SK-N-SH (cell line): ENCODE data around the gene KCNB1. TPM values are rescaled to one million over a fixed set of nuclear protein-coding genes. Genes with fewer than 3 reads are reported as not detected.

Experiments
- CTCF ChIA-PET: fragments of 300-600, 350-600 bp; formaldehyde crosslinking; extraction: SDS; loops from one replicate; lab custom pipeline; 2021; lab: Yijun Ruan, JAX
- POLR2A ChIA-PET: fragments of 350-600 bp; sonication (Branson Sonifier 250); formaldehyde crosslinking; extraction: SDS; loops from one replicate; lab custom pipeline; 2020; ENCODE audit warnings: antibody characterized with exemption, inconsistent platforms; lab: Yijun Ruan, JAX
- DNase-seq: peaks from one replicate; pipeline ENCODE4 v3.0.0; 2012
- H2AFZ ChIP-seq: fragments of 200-600 bp; sonication (generic); 2 replicates; pipeline ENCODE4 v1.8.1; 2016; ENCODE audit warnings: antibody characterized with exemption, mild to moderate bottlenecking, low read depth
- H3F3A ChIP-seq: fragments of 200-600 bp; sonication (generic); replicated peaks from 2 replicates; pipeline ENCODE3; 2016; ENCODE audit warnings: antibody characterized with exemption, mild to moderate bottlenecking; ENCODE audit not compliant: insufficient read depth
- H3K27ac ChIP-seq, 2 experiments: fragments of 200-500 bp in 1 of 2; fragments of 200-600 bp in 1 of 2; sonication (Bioruptor generic) in 1 of 2; sonication (generic), shearing (Covaris generic) in 1 of 2; 2 replicates each; pipeline versions ENCODE4 v1.5.1 to v1.6.1; 2014 to 2016; ENCODE audit warnings: low read depth in 2 of 2, inconsistent platforms in 1 of 2, low read length in 1 of 2, mild to moderate bottlenecking in 1 of 2, mixed read lengths in 1 of 2
- H3K27me3 ChIP-seq: fragments of 200-600 bp; sonication (generic), shearing (Covaris generic); 2 replicates; pipeline ENCODE4 v1.6.1; 2016; ENCODE audit warnings: mixed run types; ENCODE audit not compliant: insufficient read depth
- H3K36me3 ChIP-seq, 2 experiments: fragments of 200-500 bp in 1 of 2; fragments of 200-600 bp in 1 of 2; sonication (Bioruptor generic) in 1 of 2; sonication (generic) in 1 of 2; replicated peaks in 1 of 2; 2 replicates each; pipeline versions ENCODE3 to v1.5.1; 2014 to 2016; ENCODE audit warnings: low read length in 1 of 2, mild to moderate bottlenecking in 1 of 2; ENCODE audit not compliant: insufficient read depth in 2 of 2, control insufficient read depth in 1 of 2
- H3K4me1 ChIP-seq, 2 experiments: fragments of 200-500 bp in 1 of 2; fragments of 200-600 bp in 1 of 2; sonication (Bioruptor generic) in 1 of 2; sonication (generic), shearing (Covaris generic) in 1 of 2; 2 replicates each; pipeline versions ENCODE4 v1.5.1 to v1.6.1; 2014 to 2016; ENCODE audit warnings: low read depth in 1 of 2, low read length in 1 of 2, mixed run types in 1 of 2; ENCODE audit not compliant: insufficient read depth in 2 of 2, control insufficient read depth in 1 of 2
- H3K4me2 ChIP-seq: fragments of 200-600 bp; sonication (generic), shearing (Covaris generic); 2 replicates; pipeline ENCODE4 v1.6.1; 2017; ENCODE audit warnings: mixed run types
- H3K4me3 ChIP-seq, 2 experiments: fragments of 200-500 bp in 1 of 2; fragments of 200-600 bp in 1 of 2; sonication (Bioruptor generic) in 1 of 2; sonication (generic), shearing (Covaris generic) in 1 of 2; 2 replicates each; pipeline versions ENCODE4 v1.5.1 to v1.8.1; 2014 to 2016; ENCODE audit warnings: low read depth in 2 of 2, inconsistent platforms in 1 of 2, low read length in 1 of 2, mild to moderate bottlenecking in 1 of 2, mixed read lengths in 1 of 2, moderate library complexity in 1 of 2
- H3K79me2 ChIP-seq: fragments of 200-600 bp; sonication (generic); 2 replicates; pipeline ENCODE4 v1.8.1; 2017; ENCODE audit warnings: mild to moderate bottlenecking; ENCODE audit not compliant: insufficient read depth
- H3K9ac ChIP-seq: fragments of 200-600 bp; sonication (generic); 2 replicates; pipeline ENCODE4 v1.6.1; 2017; ENCODE audit warnings: mixed run types
- H3K9me2 ChIP-seq: fragments of 200-600 bp; sonication (generic); 2 replicates; pipeline ENCODE4 v1.6.1; 2017; ENCODE audit warnings: mixed run types
- H3K9me3 ChIP-seq: fragments of 200-600 bp; sonication (generic); 2 replicates; pipeline ENCODE4 v1.6.1; 2017; ENCODE audit warnings: mixed run types, mild to moderate bottlenecking, moderate library complexity
- H4K20me1 ChIP-seq: fragments of 200-600 bp; sonication (generic); 2 replicates; pipeline ENCODE4 v1.6.1; 2017; ENCODE audit warnings: mild to moderate bottlenecking, mixed run types; ENCODE audit not compliant: insufficient read depth
- CHD2 ChIP-seq: fragments of 150-350 bp; IDR thresholded peaks from 2 replicates; pipeline ENCODE4 v1.6.1; 2018; ENCODE audit warnings: low read length; ENCODE audit not compliant: partially characterized antibody
- CTCF ChIP-seq: fragments of 200-600 bp; sonication (generic); IDR thresholded peaks from 2 replicates; pipeline ENCODE4 v1.6.1; 2017; ENCODE audit warnings: antibody characterized with exemption, mild to moderate bottlenecking, moderate library complexity
- EP300 ChIP-seq, 2 experiments: IDR thresholded peaks; 2 replicates each; pipeline versions ENCODE4 v1.4.0 to v1.6.1; 2012; ENCODE audit warnings: borderline replicate concordance in 1 of 2, low read depth in 1 of 2, low read length in 1 of 2
- MEF2A ChIP-seq: IDR thresholded peaks from 2 replicates; pipeline ENCODE4 v1.4.0; 2012; ENCODE audit warnings: low read depth, borderline replicate concordance
- NRF1 ChIP-seq: IDR thresholded peaks from 2 replicates; pipeline ENCODE4 v1.6.1; 2012; ENCODE audit warnings: low read depth, mild to moderate bottlenecking, low read length
- RCOR1 ChIP-seq: fragments of 150-350 bp; IDR thresholded peaks from 2 replicates; pipeline ENCODE4 v1.6.1; 2017; ENCODE audit warnings: antibody characterized with exemption, low read length
- RFX5 ChIP-seq: IDR thresholded peaks from 2 replicates; pipeline ENCODE4 v1.6.1; 2012; ENCODE audit warnings: mild to moderate bottlenecking, improper control_type of control experiment, low read length
- SMC3 ChIP-seq: IDR thresholded peaks from 2 replicates; pipeline ENCODE4 v1.6.1; 2012; ENCODE audit warnings: low read depth, low read length, improper control_type of control experiment
- TCF12 ChIP-seq: IDR thresholded peaks from 2 replicates; pipeline ENCODE4 v1.4.0; 2012
- YY1 ChIP-seq: IDR thresholded peaks from 2 replicates; pipeline ENCODE4 v1.4.0; 2012; ENCODE audit warnings: low read depth, mild to moderate bottlenecking
- WGBS: methylation state at CpG from one replicate; pipeline ENCODE4 v1.1.6; 2017; ENCODE audit warnings: low lambda C conversion rate; 5-methylcytosine and 5-hydroxymethylcytosine counted together
- polyA plus RNA-seq, 3 experiments: library from polyadenylated mRNA; depleted of rRNA; stranded (reverse); fragments of >200 nt; gene quantifications; 2 replicates each; pipeline ENCODE4 v1.2.3, GENCODE V29; 2012
- TF ChIP-seq, protein P1 (sequence below): IDR thresholded peaks from 2 replicates; pipeline ENCODE4 v1.4.0; 2012; ENCODE audit warnings: low read depth
- TF ChIP-seq, protein P2 (sequence below): IDR thresholded peaks from 2 replicates; pipeline ENCODE4; 2012
- TF ChIP-seq, protein P3 (sequence below): IDR thresholded peaks from 2 replicates; pipeline ENCODE4 v1.4.0; 2012; ENCODE audit warnings: low read depth, borderline replicate concordance

The KCNB1 gene
- polyA plus RNA-seq, 1 of the 3 experiments (the other 2 are of a cell fraction): 0.82 TPM

DNA sequence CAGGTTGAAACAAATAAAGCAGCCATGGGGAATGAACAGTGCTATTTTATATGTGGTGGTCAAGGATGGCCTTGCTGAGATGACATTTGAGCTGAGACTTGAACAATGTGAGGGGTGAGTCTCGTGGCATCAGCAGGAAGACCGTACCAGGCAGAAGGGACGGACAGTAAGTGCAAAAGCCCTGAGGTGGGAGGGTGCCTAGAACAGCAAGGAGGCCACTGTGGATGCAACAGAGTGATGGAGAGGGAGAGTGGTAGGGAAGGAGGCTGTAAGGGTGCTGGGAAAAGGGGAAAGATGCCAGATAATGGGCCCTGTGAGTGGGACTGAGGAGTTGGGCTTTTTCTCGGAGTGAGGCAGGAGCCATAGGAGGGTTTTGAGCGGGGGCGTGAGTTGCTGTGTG is 11.5 kb downstream of the KCNB1 start:
- TF ChIP-seq RFX5: no peak
- no peak for TF ChIP-seq RCOR1
- TF ChIP-seq, protein P1, sequence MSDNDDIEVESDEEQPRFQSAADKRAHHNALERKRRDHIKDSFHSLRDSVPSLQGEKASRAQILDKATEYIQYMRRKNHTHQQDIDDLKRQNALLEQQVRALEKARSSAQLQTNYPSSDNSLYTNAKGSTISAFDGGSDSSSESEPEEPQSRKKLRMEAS: no peak
- Histone ChIP-seq H3K27me3 (no peaks in the 10 kb centered on the region; the same call in 1 of the 2 replicates), H3K27ac (no peak overlapping the region), H4K20me1 (no peaks in the 10 kb centered on the region), H3K4me3 (no peak overlapping the region), H3K9me3 (no peaks in the 10 kb centered on the region), H3K9ac (no peak overlapping the region), H3K36me3 (no peaks in the 10 kb centered on the region), H3K4me2 (no peak overlapping the region), H3K79me2 (no peaks in the 10 kb centered on the region), H3F3A (no peaks in the 10 kb centered on the region), H2AFZ (no peak overlapping the region), H3K4me1 (no peaks in the 10 kb centered on the region; a peak in 1 of 4 replicates), H3K9me2 (no peaks in the 10 kb centered on the region)
- ChIA-PET POLR2A (no interaction called here), CTCF (interaction anchor here (0.9 kb wide), 1 partner anchor 13 kb away, joined by 4 read pairs; no protein-coding TSS in a partner anchor)
- DNase-seq: no peak
- 54% methylated on average over 6 of the region's 6 CpGs for WGBS

DNA sequence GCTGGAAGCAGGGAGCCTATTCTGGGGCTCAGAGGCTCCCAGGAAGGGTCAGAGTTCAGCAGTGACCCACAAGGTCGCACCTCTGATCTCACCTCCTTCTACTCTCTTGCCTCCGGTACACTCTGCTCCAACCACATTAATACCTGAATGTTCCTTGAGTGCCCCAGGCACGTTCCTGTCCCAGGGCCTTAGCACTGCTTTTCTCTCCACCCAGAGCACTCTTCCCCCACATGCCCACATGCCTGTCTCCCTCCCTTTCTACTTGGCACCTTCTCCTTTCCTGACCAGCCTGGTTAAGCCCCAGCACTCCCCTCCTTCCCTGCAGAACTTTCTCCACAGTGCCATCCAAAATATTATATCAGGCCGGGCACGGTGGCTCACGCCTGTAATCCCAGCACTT is 13.4 kb downstream of the KCNB1 start:
- no peaks in the 10 kb centered on the region for H3K36me3 ChIP-seq
- no peaks in the 10 kb centered on the region; the same call in 1 of the 2 replicates for H3K27me3 ChIP-seq
- ChIA-PET CTCF (interaction anchor here (0.6 to 0.9 kb wide), 2 partner anchors 14 to 1021 kb away, joined by 3 to 4 read pairs; no protein-coding TSS in a partner anchor), POLR2A (no interaction called here)
- H3K9me3 ChIP-seq: no peaks in the 10 kb centered on the region
- no peaks in the 10 kb centered on the region for H4K20me1 ChIP-seq
- no peak for DNase-seq
- H3K9ac ChIP-seq: no peak overlapping the region
- no peaks in the 10 kb centered on the region for H3K4me1 ChIP-seq
- no peak overlapping the region for H2AFZ ChIP-seq
- no peak overlapping the region for H3K27ac ChIP-seq
- no peaks in the 10 kb centered on the region for H3F3A ChIP-seq
- no peak for TF ChIP-seq SMC3
- no peak for TF ChIP-seq NRF1
- TF ChIP-seq, all 33 proteins: peak for 0
- H3K9me2 ChIP-seq: no peaks in the 10 kb centered on the region
- 47% methylated on average over 6 of the region's 6 CpGs for WGBS
- H3K4me2 ChIP-seq: no peak overlapping the region
- H3K79me2 ChIP-seq: no peaks in the 10 kb centered on the region
- H3K4me3 ChIP-seq: no peak overlapping the region

- H3K9ac ChIP-seq: no peak overlapping the region
- H3K27ac ChIP-seq: no peak overlapping the region
- no peak overlapping the region for H3K4me3 ChIP-seq
- ChIA-PET CTCF (interaction anchor here (0.6 to 0.9 kb wide), 2 partner anchors 15 to 1022 kb away, joined by 3 to 4 read pairs; no protein-coding TSS in a partner anchor), POLR2A (no interaction called here)
- no peaks in the 10 kb centered on the region for H3K36me3 ChIP-seq
- no peaks in the 10 kb centered on the region for H4K20me1 ChIP-seq
- no peaks in the 10 kb centered on the region for H3F3A ChIP-seq
- 56% methylated on average over 7 of the region's 7 CpGs for WGBS
- no peaks in the 10 kb centered on the region for H3K79me2 ChIP-seq
- H3K4me2 ChIP-seq: no peak overlapping the region
- H3K9me3 ChIP-seq: no peaks in the 10 kb centered on the region
- H2AFZ ChIP-seq: no peak overlapping the region
- no peaks in the 10 kb centered on the region for H3K9me2 ChIP-seq
- no peaks in the 10 kb centered on the region; the same call in 1 of the 2 replicates for H3K27me3 ChIP-seq
- no peak for DNase-seq
- H3K4me1 ChIP-seq: no peaks in the 10 kb centered on the region
- no peak for TF ChIP-seq RCOR1
- TF ChIP-seq TCF12: no peak
- no peak for TF ChIP-seq YY1
- no peak for TF ChIP-seq CHD2
- no peak for TF ChIP-seq EP300 (IDR thresholded peaks at IDR 0.05; ENCODE audit: borderline replicate concordance in 1 of 2, low read depth in 1 of 2, low read length in 1 of 2)
- TF ChIP-seq, protein P2, sequence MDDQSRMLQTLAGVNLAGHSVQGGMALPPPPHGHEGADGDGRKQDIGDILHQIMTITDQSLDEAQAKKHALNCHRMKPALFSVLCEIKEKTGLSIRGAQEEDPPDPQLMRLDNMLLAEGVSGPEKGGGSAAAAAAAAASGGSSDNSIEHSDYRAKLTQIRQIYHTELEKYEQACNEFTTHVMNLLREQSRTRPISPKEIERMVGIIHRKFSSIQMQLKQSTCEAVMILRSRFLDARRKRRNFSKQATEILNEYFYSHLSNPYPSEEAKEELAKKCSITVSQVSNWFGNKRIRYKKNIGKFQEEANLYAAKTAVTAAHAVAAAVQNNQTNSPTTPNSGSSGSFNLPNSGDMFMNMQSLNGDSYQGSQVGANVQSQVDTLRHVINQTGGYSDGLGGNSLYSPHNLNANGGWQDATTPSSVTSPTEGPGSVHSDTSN: no peak
- TF ChIP-seq CTCF: no peak
- TF ChIP-seq, protein P3, sequence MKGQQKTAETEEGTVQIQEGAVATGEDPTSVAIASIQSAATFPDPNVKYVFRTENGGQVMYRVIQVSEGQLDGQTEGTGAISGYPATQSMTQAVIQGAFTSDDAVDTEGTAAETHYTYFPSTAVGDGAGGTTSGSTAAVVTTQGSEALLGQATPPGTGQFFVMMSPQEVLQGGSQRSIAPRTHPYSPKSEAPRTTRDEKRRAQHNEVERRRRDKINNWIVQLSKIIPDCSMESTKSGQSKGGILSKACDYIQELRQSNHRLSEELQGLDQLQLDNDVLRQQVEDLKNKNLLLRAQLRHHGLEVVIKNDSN: no peak
- no peak for TF ChIP-seq MEF2A
- TF ChIP-seq, protein P1: no peak
These were observed 14.1 kb downstream of the KCNB1 start for GRCh38 chr20:49468412-49468811.
